Posterior vena cava (tissue), 2 donors: ENCODE results near the gene SLTM. TPM values are rescaled to one million over a fixed set of nuclear protein-coding genes. Genes with fewer than 3 reads are reported as not detected.
"Not testable (repeated sequence)": the region's sequence is repeated elsewhere in the genome, so short reads cannot be mapped to it uniquely, and the experiment has no call there.

Source experiments
- DNase-seq: peaks from one replicate; pipeline ENCODE4 v3.0.0-alpha.2; 2020; ENCODE audit warnings: low spot score
- intact Hi-C, 2 donors: fragments of 100-400 bp; cut with DNase I; formaldehyde crosslinking; loops; one replicate each; pipeline versions ENCODE4 v1.14.1 to v1.14.2; 2022 to 2023
- long read RNA-seq, 2 donors: library from polyadenylated mRNA; unstranded; transcript quantifications; one replicate each; pipeline ENCODE4 v2.0.0, GENCODE V29; 2020 to 2021
- total RNA-seq, 2 donors: library from RNA; stranded (reverse); fragmentation: NEBNext Ultra II Directional; extraction: Animal tissue kit (Norgen Biotek cat#: 25700); gene quantifications; one replicate each; pipeline ENCODE4 v1.2.1, GENCODE V29; 2021
- donor health status: DM: yes; HTN: yes; CAD: no.
- donor health status: DM: yes; HTN: yes; CAD: no.

SLTM gene
- 10 to 100 TPM; 71.1 to 71.6 TPM for total RNA-seq
- long read RNA-seq, donor 1, full-length matches to known transcripts, result 5 of 21 reads
- long read RNA-seq, donor 1, partial matches to known transcripts, result 9 of 21 reads
- long read RNA-seq, donor 1, other reads (novel, unspliced or antisense), result 7 of 21 reads
- long read RNA-seq, donor 2, partial matches to known transcripts, result 65 of 90 reads
- long read RNA-seq, donor 2, other reads (novel, unspliced or antisense), result 18 of 90 reads

GRCh38 chr15:58933281-58934113 is at the start of gene SLTM:
TSS of gene SLTM (minus strand) at chr15:58933679. CDS start at chr15:58933565, 114 bp downstream.
- intact Hi-C loops, result no loop called here
- peak; percentile 98 for DNase-seq

GRCh38 chr15:58983261-58983660 is 49.8 kb upstream of the SLTM start:
- intact Hi-C loops, result loop anchor here in 1 of 2 donors (5.0 kb wide), 1 partner anchor 509 kb away; no protein-coding TSS in a partner anchor
- no peak for DNase-seq

- no peak for DNase-seq
- intact Hi-C loops, result loop anchor here in 1 of 2 donors (5.0 kb wide), 1 partner anchor 510 kb away; no protein-coding TSS in a partner anchor
Observed at GRCh38 chr15:58981808-58982475, 48.5 kb upstream of the SLTM start.

GRCh38 chr15:58980351-58980939 is 47.0 kb upstream of the SLTM start:
- DNase-seq, result no peak
- intact Hi-C loops, result loop anchor here in 1 of 2 donors (5.0 kb wide), 1 partner anchor 512 kb away; no protein-coding TSS in a partner anchor

- DNase-seq, result no peak
- intact Hi-C loops, result loop anchor here in 1 of 2 donors (10.0 kb wide), 1 partner anchor 517 kb away; no protein-coding TSS in a partner anchor
Observed at GRCh38 chr15:58977887-58978286, 44.4 kb upstream of the SLTM start.

- intact Hi-C loops, result no loop called here
- no peak for DNase-seq
Observed at GRCh38 chr15:58967479-58967878, 34.0 kb upstream of the SLTM start.

- intact Hi-C loops, result no loop called here
- no peak for DNase-seq
Observed at GRCh38 chr15:58966698-58967097, 33.2 kb upstream of the SLTM start.

GRCh38 chr15:58962662-58963565 is 29.4 kb upstream of the SLTM start:
- intact Hi-C loops, result no loop called here
- DNase-seq, result no peak

- DNase-seq, result no peak
- intact Hi-C loops, result no loop called here
Observed at GRCh38 chr15:58962136-58962535, 28.7 kb upstream of the SLTM start.

GRCh38 chr15:58958811-58959210 is 25.3 kb upstream of the SLTM start:
- intact Hi-C loops, result no loop called here
- no peak for DNase-seq

- no peak for DNase-seq
- intact Hi-C loops, result no loop called here
Observed at GRCh38 chr15:58957101-58957973, 23.9 kb upstream of the SLTM start.

- intact Hi-C loops, result no loop called here
- no peak for DNase-seq
Observed at GRCh38 chr15:58952751-58953150, 19.3 kb upstream of the SLTM start.

- DNase-seq, result no peak
- intact Hi-C loops, result no loop called here
Observed at GRCh38 chr15:58951388-58952007, 18.0 kb upstream of the SLTM start.

- intact Hi-C loops, result no loop called here
- DNase-seq, result no peak
Observed at GRCh38 chr15:58947179-58947578, 13.7 kb upstream of the SLTM start.

- not testable (repeated sequence) for DNase-seq
- intact Hi-C loops, result loop anchor here in 1 of 2 donors (5.0 kb wide), 1 partner anchor 297 kb away; no protein-coding TSS in a partner anchor
Observed at GRCh38 chr15:58934974-58935373, 1.5 kb upstream of the SLTM start.

- intact Hi-C loops, result no loop called here
- DNase-seq, result no peak
Observed at GRCh38 chr15:58934521-58934920, 1.0 kb upstream of the SLTM start.

GRCh38 chr15:58934114-58934447 is 602 bp upstream of the SLTM start:
- DNase-seq, result no peak
- intact Hi-C loops, result no loop called here
